Vagina (tissue), 2 donors: ENCODE results near the gene GRAMD1B.

ENCODE experiments used
- CTCF ChIP-seq, 3 experiments: fragments of 450-650 bp in 2 of 3; fragments of 200-600 bp in 1 of 3; sonication (generic) in 1 of 3; IDR thresholded peaks; one replicate each; pipeline ENCODE4 v1.5.1; 2017 to 2019; ENCODE audit warnings: antibody characterized with exemption in 3 of 3, mild to moderate bottlenecking in 2 of 3, moderate library complexity in 2 of 3
- POLR2A ChIP-seq, 2 donors: fragments of 450-650 bp; IDR thresholded peaks; one replicate each; pipeline ENCODE4 v1.6.1; 2017; ENCODE audit warnings: antibody characterized with exemption in 2 of 2, mild to moderate bottlenecking in 2 of 2, moderate library complexity in 2 of 2
- POLR2AphosphoS5 ChIP-seq, 2 donors: sonication (generic); formaldehyde crosslinking; IDR thresholded peaks; one replicate each; pipeline ENCODE4 v1.9.0; 2017; ENCODE audit warnings: antibody characterized with exemption in 2 of 2, mild to moderate bottlenecking in 2 of 2, low read depth in 1 of 2; ENCODE audit not compliant: insufficient read depth in 1 of 2

GRCh38 chr11:123504401-123504800 lies 74.3 kb downstream of the GRAMD1B start:
- TF ChIP-seq POLR2A (IDR thresholded peaks at IDR 0.05) = no peak
- TF ChIP-seq CTCF (IDR thresholded peaks at IDR 0.05) = no peak
- TF ChIP-seq POLR2AphosphoS5 (IDR thresholded peaks at IDR 0.05; ENCODE audit: insufficient read depth in 1 of 2, low read depth in 1 of 2) = no peak
